HG02798 (cell line): ENCODE data around the gene KIRREL3.
"Not testable (repeated sequence)": the region's sequence is repeated elsewhere in the genome, so short reads cannot be mapped to it uniquely, and the experiment has no call there.

ENCODE experiments used
- ATAC-seq: cut with Tn5 transposase; IDR thresholded peaks from one replicate; pipeline ENCODE4 v1.9.1; 2021; ENCODE audit warnings: mild to moderate bottlenecking; ENCODE audit not compliant: unreplicated experiment, poor library complexity

The KIRREL3 gene

DNA sequence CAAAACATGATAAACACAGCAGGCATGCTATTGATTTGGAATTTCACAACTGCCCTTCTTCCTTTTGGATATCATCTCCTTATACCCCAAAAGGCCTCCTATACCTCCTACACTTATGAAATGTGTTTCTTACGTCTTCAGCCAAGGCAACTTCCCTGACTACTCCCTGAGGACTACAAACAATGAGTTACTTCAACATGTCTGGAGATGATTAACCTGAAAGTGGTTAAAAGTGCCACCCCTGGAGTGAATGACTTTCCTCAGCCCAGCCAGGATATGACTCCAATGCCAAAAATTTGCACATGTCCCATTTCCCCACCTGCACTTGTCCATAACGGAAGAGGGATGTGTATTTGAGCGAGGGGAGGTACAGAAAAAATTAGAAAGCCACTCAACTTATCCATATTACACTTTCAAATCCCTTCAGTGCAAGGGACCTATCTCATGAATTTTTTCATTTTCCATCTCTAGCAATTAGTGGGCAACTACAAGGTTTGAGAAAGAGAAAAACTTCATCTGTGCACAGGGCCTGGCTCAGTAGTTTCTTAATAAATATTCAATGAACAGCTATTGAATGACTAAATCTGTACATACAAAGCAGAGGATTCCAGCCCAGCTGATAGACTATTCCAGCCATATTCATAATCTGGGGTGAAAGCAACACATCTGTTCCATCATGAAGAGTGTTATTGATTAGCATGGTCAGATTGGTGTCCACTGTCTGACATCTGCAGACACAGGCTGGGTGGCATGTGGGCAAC lies 36.8 kb downstream of the KIRREL3 start:
- no peak for ATAC-seq

DNA sequence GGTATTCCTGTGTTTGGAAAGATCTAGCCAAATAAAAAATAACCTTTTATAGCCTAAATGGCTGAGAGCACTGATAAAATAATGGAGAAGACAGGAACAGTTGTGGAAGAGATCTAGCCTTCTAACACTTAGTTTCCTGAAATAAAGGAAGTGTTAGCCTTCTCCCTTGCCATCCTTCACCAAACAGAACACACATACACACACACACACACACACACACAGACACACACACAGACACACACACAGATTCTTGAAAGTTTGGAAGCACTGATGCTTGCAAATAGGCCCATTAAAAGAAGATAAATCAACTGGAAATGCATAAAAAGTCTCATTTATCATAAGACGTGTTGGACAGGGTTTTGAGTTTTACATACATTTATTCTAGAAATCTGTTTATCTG lies 37.5 kb downstream of the KIRREL3 start:
- ATAC-seq, result no peak

DNA sequence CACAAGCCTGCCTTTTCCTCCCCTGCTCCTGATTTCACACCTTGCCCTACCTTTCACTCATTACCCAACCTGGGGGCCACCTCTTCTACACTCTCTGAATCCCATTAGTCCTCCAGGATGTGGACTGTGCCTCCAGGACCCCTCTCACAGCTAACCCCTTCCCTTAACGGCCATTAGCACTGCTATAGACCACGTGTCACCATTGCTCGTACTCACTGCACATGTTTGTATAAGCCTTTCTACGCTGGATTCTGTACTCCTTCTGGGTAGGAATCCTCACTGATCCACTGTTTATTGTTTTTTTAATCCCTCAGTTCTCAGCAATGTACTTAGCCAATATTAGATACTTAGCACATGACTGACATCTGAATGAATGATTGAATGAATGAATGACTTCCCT lies 40.9 kb downstream of the KIRREL3 start:
- no peak for ATAC-seq

DNA sequence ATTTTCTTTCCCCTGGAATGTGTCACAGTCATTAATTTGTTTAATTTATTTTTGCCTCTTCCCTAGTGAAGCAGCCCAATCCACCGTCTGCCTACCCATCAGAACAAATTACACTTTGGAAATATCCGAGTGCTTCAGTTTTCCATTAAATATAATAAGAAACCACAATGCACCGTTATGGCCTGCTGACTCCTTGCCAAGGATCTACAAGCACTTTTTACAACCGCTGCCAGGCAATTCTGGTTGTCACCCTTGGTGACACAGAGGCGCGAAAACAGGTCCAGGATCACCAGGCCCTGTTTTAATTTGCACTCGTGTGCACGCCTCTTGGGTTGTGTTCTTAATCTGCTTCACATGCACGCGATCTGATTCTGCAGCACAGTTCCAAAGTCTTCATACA lies 43.9 kb downstream of the KIRREL3 start:
- no peak for ATAC-seq

DNA sequence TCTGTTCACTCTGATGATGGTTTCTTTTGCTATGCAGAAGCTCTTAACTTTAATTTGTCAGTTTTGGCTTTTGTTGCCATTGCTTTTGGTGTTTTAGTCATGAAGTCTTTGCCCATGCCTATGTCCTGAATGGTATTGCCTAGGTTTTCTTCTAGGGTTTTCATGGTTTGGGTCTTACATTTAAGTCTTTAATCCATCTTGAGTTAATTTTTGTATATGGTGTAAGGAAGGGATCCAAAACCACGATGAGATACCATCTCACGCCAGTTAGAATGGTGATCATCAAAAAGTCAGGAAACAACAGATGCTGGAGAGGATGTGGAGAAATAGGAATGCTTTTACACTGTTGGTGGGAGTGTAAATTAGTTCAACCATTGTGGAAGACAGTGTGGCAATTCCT lies 48.0 kb downstream of the KIRREL3 start:
- not testable (repeated sequence) for ATAC-seq

DNA sequence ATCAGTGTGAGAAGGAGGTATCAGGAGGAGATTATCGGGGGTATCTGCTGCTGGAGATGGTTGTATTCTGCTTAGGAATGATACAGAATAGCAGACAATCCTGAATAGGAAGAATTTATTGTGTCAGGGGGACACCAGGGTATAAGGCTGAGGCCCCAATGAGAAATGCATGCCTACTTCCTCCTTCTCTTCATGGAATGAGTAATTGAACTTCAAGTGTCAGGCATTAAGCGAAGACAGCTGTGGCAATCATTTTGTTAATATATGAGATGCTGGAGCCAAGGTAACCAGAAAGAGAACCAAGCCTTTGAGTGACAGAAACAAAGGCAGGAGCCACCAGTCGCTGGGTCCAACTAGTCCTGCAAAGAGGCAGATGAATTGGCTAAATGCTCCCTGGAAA lies 49.1 kb downstream of the KIRREL3 start:
- ATAC-seq, result no peak

DNA sequence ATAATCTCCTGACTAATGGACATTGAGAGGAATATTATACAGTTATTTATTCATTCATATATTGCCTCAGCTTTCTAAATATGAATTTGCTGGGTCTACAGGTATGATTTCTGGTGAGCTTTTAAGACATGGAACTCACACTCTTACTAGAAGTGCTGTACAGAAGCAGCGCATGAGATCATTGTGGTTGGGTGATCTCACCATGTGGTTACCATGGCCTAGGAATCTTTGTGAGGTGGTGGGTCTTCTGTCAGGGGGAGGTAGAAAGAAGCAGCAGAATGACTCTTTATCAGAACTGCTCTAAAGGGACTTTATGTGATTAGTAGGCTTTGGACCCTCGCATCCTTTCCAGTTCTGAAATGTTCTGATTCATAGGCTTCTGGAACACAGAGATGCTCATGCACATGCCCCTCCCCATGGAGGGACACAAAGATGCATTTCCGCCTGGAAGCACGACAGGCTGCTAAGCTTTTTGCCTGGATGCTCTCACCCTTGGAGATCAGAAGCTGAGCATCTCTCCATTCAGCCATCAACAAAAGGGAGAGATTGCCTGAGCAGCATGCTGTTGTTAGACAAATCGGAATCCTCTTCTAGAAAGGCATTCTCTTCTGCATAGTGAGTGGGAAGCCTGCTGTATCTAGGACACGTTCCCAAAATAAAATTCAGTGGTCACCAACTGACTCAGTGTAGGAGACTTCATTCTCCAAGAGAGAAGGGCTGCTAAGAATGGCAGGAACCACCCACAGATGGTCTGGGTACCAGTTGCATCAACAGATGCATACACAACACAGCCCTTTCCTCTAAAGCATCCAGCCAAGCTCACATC lies 51.3 kb downstream of the KIRREL3 start:
- ATAC-seq, result no peak

DNA sequence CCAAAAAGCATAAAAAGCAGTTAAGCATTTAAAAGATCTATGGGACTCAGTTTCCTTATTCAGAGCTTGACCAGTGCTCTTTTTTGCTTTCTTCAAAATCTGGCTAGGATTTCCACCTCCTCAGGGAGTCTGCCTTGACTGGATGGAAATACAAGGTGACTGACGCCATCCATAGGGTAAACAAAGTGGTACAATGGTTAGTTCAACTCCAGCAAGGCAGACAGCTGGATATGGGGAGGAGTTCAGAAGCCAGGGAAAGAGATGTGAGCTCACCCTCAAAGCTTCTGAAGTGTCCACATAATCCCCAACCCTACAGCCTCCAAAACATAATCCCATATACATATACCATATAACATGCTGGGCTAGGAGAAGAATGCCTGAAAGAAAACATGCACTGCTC lies 52.0 kb downstream of the KIRREL3 start:
- no peak for ATAC-seq

DNA sequence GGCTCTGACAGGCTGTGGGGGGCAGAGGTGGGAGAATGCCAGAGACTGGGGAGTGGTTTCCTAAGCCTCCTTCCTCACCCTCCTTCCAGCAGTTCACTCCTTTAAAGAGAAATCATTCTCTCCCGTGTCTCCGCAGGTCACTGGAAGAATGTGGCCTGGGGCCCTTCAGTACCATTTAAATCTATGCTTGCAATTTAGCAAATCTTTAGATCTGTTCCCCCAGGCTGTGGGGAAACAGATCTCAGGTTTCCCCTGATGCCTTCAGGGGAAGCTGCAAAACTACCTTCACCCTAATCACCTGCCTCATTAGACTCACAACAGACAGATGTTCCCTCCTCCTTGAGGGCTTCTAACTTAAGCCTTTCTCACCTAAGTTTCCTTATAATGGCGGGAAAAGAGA lies 55.3 kb downstream of the KIRREL3 start:
- no peak for ATAC-seq

DNA sequence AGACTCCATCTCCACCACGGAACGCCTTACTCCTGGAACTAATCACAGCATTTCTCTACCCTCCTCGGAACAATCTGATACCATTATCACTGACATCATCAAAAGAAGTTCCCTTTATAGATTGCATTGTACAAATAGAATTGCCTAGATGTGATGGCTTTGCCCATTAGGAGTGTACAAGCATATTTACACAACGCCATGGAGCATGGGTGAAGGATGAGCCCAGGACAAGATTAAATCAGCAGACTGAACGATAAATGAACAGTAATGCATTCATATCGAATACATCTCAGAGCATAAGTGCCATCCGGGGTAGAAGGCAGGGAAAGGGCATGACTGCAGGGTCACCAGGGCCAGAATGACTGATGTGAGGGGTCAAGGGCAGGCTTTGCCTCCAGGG lies 57.3 kb downstream of the KIRREL3 start:
- no peak for ATAC-seq

DNA sequence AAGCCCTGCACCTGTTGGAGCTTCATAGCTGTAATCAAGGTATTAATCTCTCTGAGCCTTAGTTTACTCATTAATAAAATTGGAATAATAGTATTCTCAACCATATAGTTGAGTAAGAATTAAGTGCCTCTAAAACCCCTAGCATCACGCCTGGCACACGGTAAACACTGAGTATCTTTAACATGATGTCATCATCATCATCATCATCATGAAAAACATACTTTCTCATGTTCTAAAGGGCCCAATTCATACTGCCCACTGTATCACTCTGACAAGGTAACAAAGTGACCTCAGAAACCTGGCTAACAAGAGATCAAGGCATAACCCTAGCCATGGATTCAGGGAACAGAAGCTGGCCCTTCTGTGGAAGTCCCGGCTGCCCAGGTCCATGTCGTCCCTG lies 58.4 kb downstream of the KIRREL3 start:
- ATAC-seq, result no peak

DNA sequence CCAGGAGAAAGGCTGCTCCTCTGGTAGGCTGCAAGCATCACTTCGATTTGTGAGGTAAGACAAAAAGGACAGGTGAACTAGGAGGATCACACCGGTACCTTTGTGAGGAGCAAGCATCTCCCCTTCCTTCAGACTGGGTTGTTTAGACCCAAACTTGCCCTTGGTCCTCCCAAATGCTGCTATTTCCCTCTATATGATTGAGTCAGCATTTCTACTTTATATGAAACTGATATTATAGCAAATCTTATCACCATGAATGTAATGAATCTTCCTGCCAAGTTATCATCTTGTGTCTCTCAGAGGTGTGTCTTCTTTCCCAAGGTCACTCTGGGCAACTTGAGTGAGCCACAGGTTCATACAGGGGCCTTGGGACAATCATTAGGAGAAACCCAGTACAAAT lies 61.0 kb downstream of the KIRREL3 start:
- no peak for ATAC-seq

DNA sequence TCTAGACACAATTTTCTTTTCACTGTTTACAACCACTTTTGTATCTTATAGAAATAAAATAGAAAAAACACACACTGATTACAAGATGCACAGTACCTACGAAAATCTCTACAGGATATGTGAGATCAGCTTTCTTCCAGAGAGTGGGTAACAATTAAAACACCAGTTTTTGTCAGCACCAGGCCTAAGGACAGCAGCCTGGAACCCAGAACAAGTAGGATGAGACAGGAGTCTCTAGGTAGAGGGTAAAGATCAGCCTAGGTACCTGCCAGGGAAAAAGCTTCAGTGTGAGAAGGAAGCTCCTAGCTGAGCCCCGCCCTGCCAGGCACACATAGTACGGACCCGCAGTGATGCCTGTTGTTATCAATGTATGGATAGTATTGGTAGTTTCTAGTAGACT lies 61.9 kb downstream of the KIRREL3 start:
- no peak for ATAC-seq

DNA sequence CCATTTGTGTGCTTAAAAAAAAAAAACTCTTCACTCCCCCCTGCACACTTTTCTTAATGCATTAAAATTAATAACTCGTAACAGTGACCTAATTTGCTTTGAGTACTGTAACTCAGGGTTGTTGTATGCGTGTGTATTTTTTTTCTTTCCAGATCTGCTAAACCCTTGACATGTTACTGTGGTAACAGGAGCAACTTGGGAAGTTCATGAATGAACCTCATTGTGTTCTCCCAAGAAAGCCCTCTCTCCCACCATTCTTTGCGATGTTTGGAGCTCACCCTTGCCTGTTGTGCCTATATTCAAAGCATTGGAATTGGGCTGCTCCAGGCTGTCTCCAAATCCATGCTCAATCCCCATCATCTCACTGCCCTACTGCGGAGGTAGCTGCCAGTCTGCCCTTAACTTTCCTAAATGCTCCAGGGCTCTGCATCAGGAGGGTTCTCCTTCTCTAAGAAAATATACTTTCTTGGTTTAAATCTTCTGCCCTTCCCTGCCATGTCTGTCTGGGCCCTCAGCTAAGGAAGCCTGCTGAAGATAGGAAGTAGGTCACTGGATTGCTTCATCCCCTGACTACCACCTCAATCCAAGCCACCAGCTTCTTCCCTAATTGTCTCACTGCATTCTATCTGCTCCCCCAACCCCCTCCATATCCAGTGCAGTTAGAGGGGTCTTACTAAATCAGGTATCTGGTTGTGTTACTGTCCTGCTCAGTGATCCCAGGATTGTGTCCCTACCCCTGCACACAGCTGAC lies 70.3 kb downstream of the KIRREL3 start:
- no peak for ATAC-seq

DNA sequence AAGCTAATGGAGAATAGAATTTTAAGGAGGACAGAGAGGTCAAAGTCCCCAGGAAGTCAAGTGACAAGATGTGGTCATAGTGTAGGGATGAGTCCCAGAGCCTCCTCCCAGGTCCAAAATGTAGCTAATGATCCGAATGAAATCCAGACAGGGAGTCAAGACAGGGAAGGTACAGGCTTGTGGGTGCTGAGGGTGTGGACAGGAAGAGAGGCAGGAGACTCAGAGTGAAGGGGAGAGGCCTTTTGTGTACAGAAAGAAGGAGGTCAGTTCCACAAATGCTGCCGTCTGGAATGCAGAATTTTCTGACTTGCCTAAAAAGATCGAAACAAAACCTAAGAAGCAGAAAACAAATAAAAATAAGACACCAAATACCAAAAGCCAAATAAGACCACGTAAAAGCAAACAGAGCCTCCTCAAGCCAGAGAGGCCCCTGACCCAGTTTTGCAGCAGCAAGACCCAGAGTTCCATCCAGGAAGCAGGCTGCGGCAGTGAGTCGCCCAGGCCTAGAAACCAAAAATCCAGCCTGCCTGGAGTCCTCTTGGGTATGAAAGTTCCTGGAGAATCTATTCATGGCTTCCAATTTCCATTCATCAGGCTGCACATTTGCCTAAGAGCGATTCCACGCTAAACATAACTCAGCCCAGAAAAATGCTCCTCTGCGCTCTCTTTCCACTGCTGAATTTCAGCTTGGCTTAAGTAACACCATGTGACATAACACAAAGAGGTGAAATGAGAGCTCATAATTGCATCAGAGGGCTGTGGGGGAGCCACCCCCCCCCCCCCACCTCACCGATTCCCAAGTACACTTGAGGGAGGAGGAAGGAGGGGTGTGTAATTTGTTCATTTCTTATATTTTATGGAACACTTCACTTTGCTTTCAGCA lies 71.2 kb downstream of the KIRREL3 start:
- no peak for ATAC-seq

DNA sequence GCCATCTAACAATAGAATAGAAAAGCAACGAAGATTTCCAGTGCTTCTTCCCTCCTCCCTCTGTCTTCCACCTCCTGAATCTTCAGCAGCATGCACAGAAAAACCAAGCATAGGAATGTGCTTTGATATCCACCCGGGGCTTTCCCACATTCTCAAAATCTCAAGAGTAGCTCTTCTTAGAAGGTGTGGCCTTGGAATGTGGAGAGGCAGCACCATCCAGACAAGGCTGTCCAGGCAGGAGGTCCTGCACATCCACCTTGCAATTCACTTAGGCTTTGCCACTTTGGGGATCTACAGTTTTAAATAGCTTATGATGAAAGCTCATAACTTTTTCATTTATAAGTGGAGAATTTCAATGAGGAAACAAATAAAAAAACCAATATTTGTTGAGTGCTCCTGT lies 72.9 kb downstream of the KIRREL3 start:
- no peak for ATAC-seq

DNA sequence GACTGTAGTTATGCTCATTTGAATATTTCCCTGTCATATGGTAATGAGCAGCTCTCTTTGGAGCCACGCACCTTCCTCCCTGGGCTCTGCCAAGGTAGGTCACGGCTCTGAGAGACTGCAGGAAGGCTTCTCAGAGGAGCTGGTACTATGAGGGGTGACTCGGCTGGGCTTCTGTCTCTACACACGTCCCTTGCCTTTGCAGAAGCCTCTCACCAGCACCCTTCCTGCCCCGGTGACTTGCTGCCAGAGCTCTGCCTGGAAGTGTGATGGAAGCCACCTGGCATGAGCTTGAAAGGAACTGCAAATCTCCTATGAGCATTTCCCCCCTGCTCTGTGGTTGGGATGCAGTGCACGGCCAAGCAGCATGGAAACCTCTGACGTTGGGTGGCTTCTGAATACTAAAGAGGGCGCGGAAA lies 74.2 kb downstream of the KIRREL3 start:
- no peak for ATAC-seq

DNA sequence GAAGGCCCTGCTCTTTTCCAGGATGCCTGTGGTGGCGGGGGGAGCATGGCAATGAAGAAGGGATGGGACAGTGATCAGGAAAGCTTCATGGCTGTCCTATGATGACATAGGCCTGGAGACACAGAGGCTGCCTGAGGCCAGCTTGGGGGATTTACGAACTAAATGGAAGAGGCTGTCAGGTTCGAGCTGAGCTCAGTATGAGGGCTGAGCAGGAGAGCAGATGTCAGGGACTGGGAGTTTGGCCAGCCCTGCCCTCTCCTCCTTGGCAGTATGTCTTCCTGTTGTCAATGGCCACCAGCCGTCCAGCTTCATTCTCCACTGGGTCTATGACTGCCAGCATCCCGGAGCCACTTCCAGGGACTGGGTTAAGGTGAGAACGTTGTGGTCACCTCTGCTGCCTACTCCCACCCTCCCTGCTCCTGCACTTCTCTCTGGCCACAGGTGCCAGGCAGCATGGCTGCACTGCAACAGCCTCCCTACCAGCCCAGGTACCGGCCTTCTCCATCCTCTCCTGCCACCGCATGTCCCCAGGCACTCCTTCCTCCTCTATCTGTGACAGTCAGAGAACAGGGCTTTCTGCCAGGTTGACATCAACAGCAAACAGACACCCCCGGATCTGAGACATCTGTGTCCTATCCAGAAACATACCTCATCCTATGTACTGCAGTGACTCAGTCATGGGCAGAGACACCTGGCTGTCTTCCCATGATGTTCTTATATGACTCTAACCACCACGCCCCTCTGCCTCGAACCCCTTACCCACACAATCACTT lies 75.1 kb downstream of the KIRREL3 start:
- ATAC-seq, result no peak

DNA sequence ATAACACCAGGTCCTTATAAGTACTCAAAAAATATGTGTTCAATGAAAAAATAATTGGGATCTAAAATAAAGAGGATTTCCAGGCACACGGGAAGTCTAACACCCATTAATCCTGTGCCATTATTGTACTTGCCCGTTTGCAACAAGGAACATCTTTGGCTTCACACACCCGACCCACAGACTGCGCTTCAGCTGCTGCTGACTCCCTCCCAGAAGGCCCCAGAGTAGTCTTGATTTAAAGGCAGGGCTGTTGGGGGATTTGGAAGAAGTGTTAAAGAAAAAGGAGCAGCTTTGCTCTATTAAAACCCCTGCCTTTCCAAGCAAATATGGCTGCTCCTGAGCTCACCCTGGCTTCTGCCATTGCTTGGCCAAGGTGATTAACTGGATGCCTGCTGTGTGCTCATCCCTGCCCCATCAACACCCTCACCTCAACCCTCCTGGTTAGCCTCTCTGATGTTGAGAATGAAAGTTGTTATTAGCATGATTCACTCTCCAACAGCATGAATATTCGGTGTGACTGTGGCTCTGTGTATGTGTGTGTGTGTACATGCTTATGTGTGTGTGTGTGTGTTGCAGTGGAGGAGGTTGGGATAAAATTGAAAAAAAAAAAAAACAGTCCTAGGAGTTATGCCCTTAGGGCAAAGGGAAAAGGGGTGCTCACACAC lies 76.1 kb downstream of the KIRREL3 start:
- no peak for ATAC-seq
